ENCODE results near the gene CKM. TPM values are rescaled to one million over a fixed set of nuclear protein-coding genes. Genes with fewer than 3 reads are reported as not detected.

CKM gene
- total RNA-seq, 1 experiment from 2014 or later: not detected

GRCh38 chr19:45305007-45305406, 17.7 kb downstream of the CKM start:
- H3K9me3 Mint-ChIP-seq (ENCODE audit: low read depth, unreplicated experiment): no peaks in the 10 kb centered on the region
- BruUV-seq (replicated peaks): no TSS peak
- no peak overlapping the region for H3K27ac Mint-ChIP-seq (ENCODE audit: unreplicated experiment)

GRCh38 chr19:45304141-45304926, 18.3 kb downstream of the CKM start:
- H3K4me1 Mint-ChIP-seq (ENCODE audit: low read depth, unreplicated experiment): no peaks in the 10 kb centered on the region
- no peak overlapping the region for H3K4me3 Mint-ChIP-seq (ENCODE audit: low read depth, unreplicated experiment)
- CTCF ChIA-PET: no interaction called here
- BruUV-seq (replicated peaks): no TSS peak
- intact Hi-C loops (cut with micrococcal nuclease; ENCODE audit: unreplicated experiment): no loop called here
- no peak for DNase-seq
- H3K27ac Mint-ChIP-seq (ENCODE audit: unreplicated experiment): no peak overlapping the region
- no peaks in the 10 kb centered on the region for H3K9me3 Mint-ChIP-seq (ENCODE audit: low read depth, unreplicated experiment)
- H3K36me3 Mint-ChIP-seq (ENCODE audit: insufficient read depth, unreplicated experiment): peaks cover 26% of the 10 kb centered on the region
- TF ChIP-seq CTCF (IDR thresholded peaks at IDR 0.05; ENCODE audit: unreplicated experiment): no peak
- H3K27me3 Mint-ChIP-seq (ENCODE audit: unreplicated experiment): peaks cover 40% of the 10 kb centered on the region

More at GRCh38 chr19:45305007-45305406, 17.7 kb downstream of the CKM start:
- peaks cover 40% of the 10 kb centered on the region for H3K27me3 Mint-ChIP-seq (ENCODE audit: unreplicated experiment)
- H3K4me3 Mint-ChIP-seq (ENCODE audit: low read depth, unreplicated experiment): no peak overlapping the region
- intact Hi-C loops (cut with micrococcal nuclease; ENCODE audit: unreplicated experiment): no loop called here
- no peak for DNase-seq
- H3K4me1 Mint-ChIP-seq (ENCODE audit: low read depth, unreplicated experiment): no peaks in the 10 kb centered on the region
- H3K36me3 Mint-ChIP-seq (ENCODE audit: insufficient read depth, unreplicated experiment): peaks cover 21% of the 10 kb centered on the region
- no peak for TF ChIP-seq CTCF (IDR thresholded peaks at IDR 0.05; ENCODE audit: unreplicated experiment)
- CTCF ChIA-PET: no interaction called here

GRCh38 chr19:45303269-45304060, 19.2 kb downstream of the CKM start:
- H3K4me3 Mint-ChIP-seq (ENCODE audit: low read depth, unreplicated experiment): no peak overlapping the region
- intact Hi-C loops (cut with micrococcal nuclease; ENCODE audit: unreplicated experiment): no loop called here
- peaks cover 40% of the 10 kb centered on the region for H3K27me3 Mint-ChIP-seq (ENCODE audit: unreplicated experiment)
- peaks cover 26% of the 10 kb centered on the region for H3K36me3 Mint-ChIP-seq (ENCODE audit: insufficient read depth, unreplicated experiment)
- BruUV-seq (replicated peaks): no TSS peak
- CTCF ChIA-PET: no interaction called here
- no peaks in the 10 kb centered on the region for H3K4me1 Mint-ChIP-seq (ENCODE audit: low read depth, unreplicated experiment)
- no peak overlapping the region for H3K27ac Mint-ChIP-seq (ENCODE audit: unreplicated experiment)
- DNase-seq: no peak
- no peaks in the 10 kb centered on the region for H3K9me3 Mint-ChIP-seq (ENCODE audit: low read depth, unreplicated experiment)
- no peak for TF ChIP-seq CTCF (IDR thresholded peaks at IDR 0.05; ENCODE audit: unreplicated experiment)

GRCh38 chr19:45302416-45302815, 20.3 kb downstream of the CKM start:
- peaks cover 31% of the 10 kb centered on the region for H3K36me3 Mint-ChIP-seq (ENCODE audit: insufficient read depth, unreplicated experiment)
- no TSS peak for BruUV-seq (replicated peaks)
- H3K4me1 Mint-ChIP-seq (ENCODE audit: low read depth, unreplicated experiment): no peaks in the 10 kb centered on the region
- CTCF ChIA-PET: interaction anchor here (0.5 kb wide), 1 partner anchor 90 kb away, joined by 3 read pairs; no protein-coding TSS in a partner anchor
- intact Hi-C loops (cut with micrococcal nuclease; ENCODE audit: unreplicated experiment): no loop called here
- TF ChIP-seq CTCF (IDR thresholded peaks at IDR 0.05; ENCODE audit: unreplicated experiment): no peak
- no peaks in the 10 kb centered on the region for H3K9me3 Mint-ChIP-seq (ENCODE audit: low read depth, unreplicated experiment)
- peaks cover 38% of the 10 kb centered on the region for H3K27me3 Mint-ChIP-seq (ENCODE audit: unreplicated experiment)
- H3K4me3 Mint-ChIP-seq (ENCODE audit: low read depth, unreplicated experiment): no peak overlapping the region
- no peak overlapping the region for H3K27ac Mint-ChIP-seq (ENCODE audit: unreplicated experiment)
- no peak for DNase-seq

All from Calu3 (cell line).